ENCODE data around the gene PLA2G12B.
"Not testable (repeated sequence)": the region's sequence is repeated elsewhere in the genome, so short reads cannot be mapped to it uniquely, and the experiment has no call there.

Gene PLA2G12B

GRCh38 chr10:72932259-72933015, 22.2 kb downstream of the PLA2G12B start:
- DNase-seq, result no peak

- no peak for DNase-seq
Measured at GRCh38 chr10:72930276-72930675, 24.3 kb downstream of the PLA2G12B start.

- DNase-seq, result no peak
Measured at GRCh38 chr10:72928798-72929197, 25.8 kb downstream of the PLA2G12B start.

GRCh38 chr10:72927485-72927884, 27.1 kb downstream of the PLA2G12B start:
- DNase-seq, result no peak

- no peak for DNase-seq
Measured at GRCh38 chr10:72925951-72926465, 28.6 kb downstream of the PLA2G12B start.

GRCh38 chr10:72924351-72924750, 30.3 kb downstream of the PLA2G12B start:
- DNase-seq, result no peak

GRCh38 chr10:72921147-72921683, 33.4 kb downstream of the PLA2G12B start:
- not testable (repeated sequence) for DNase-seq

GRCh38 chr10:72918352-72918751, 36.3 kb downstream of the PLA2G12B start:
- no peak for DNase-seq

GRCh38 chr10:72917803-72918332, 36.7 kb downstream of the PLA2G12B start:
- not testable (repeated sequence) for DNase-seq

GRCh38 chr10:72917201-72917600, 37.4 kb downstream of the PLA2G12B start:
- not testable (repeated sequence) for DNase-seq

- no peak for DNase-seq
Measured at GRCh38 chr10:72913287-72913686, 41.3 kb downstream of the PLA2G12B start.

GRCh38 chr10:72912736-72913135, 41.9 kb downstream of the PLA2G12B start:
- DNase-seq, result no peak

- DNase-seq, result no peak
Measured at GRCh38 chr10:72911758-72912157, 42.8 kb downstream of the PLA2G12B start.

GRCh38 chr10:72910705-72911104, 43.9 kb downstream of the PLA2G12B start:
- no peak for DNase-seq

GRCh38 chr10:72906446-72906845, 48.2 kb downstream of the PLA2G12B start:
- DNase-seq, result no peak

- DNase-seq, result no peak
Measured at GRCh38 chr10:72904806-72905205, 49.8 kb downstream of the PLA2G12B start.

- DNase-seq, result not testable (repeated sequence)
Measured at GRCh38 chr10:72903941-72904446, 50.6 kb downstream of the PLA2G12B start.

- no peak for DNase-seq
Measured at GRCh38 chr10:72899545-72899944, 55.1 kb downstream of the PLA2G12B start.

GRCh38 chr10:72898616-72899015, 56.0 kb downstream of the PLA2G12B start:
- no peak for DNase-seq

- DNase-seq, result no peak
Measured at GRCh38 chr10:72895236-72895850, 59.3 kb downstream of the PLA2G12B start.

- no peak for DNase-seq
Measured at GRCh38 chr10:72893136-72893798, 61.3 kb downstream of the PLA2G12B start, which contains the start of gene OIT3. OIT3 (plus strand) TSS chr10:72893739; CDS start chr10:72893799, 60 bp downstream.

- no peak for DNase-seq
Measured at GRCh38 chr10:72890086-72890485, 64.5 kb downstream of the PLA2G12B start.

GRCh38 chr10:72889391-72889831, 65.2 kb downstream of the PLA2G12B start:
- DNase-seq, result no peak

All from activated gamma-delta T cell (primary cell).